Activated CD8-positive, alpha-beta T cell treated with anti-CD3 and anti-CD28 coated beads for 36 hours (primary cell): ENCODE results near the gene TTC4. TPM values are rescaled to one million over a fixed set of nuclear protein-coding genes. Genes with fewer than 3 reads are reported as not detected.

ENCODE experiments used
- ATAC-seq: fragments of 200-7000 bp; cut with Tn5 transposase; one replicate; pipeline ENCODE4 v1.10.0; 2021; ENCODE audit warnings: mild to moderate bottlenecking, moderate library complexity
- CTCF ChIA-PET: fragments of 350-600 bp; sonication (Branson Sonifier 250); formaldehyde crosslinking; loops from one replicate; lab custom pipeline; 2021; ENCODE audit warnings: antibody characterized with exemption; lab: Charles Lee
- POLR2A ChIA-PET: fragments of 350-600 bp; sonication (Branson Sonifier 250); formaldehyde crosslinking; loops from one replicate; lab custom pipeline; 2021; ENCODE audit warnings: antibody characterized with exemption; lab: Charles Lee
- DNase-seq: peaks from one replicate; pipeline ENCODE4 v3.0.0-alpha.2; 2020
- H3K27ac Mint-ChIP-seq: one replicate; pipeline ENCODE4 v1.8.0; 2021; ENCODE audit warnings: mild to moderate bottlenecking, mixed read lengths
- H3K27me3 Mint-ChIP-seq: one replicate; pipeline ENCODE4 v1.8.0; 2021; ENCODE audit warnings: mixed read lengths
- H3K36me3 Mint-ChIP-seq: one replicate; pipeline ENCODE4 v1.8.0; 2021; ENCODE audit warnings: low read depth, mixed read lengths
- H3K4me1 Mint-ChIP-seq: one replicate; pipeline ENCODE4 v1.8.0; 2021; ENCODE audit warnings: low read depth, mixed read lengths
- H3K4me3 Mint-ChIP-seq: one replicate; pipeline ENCODE4 v1.8.0; 2021; ENCODE audit warnings: mild to moderate bottlenecking, moderate library complexity, mixed read lengths
- H3K9me3 Mint-ChIP-seq: one replicate; pipeline ENCODE4 v1.8.0; 2021; ENCODE audit warnings: mixed read lengths
- intact Hi-C: fragments of 100-400 bp; cut with micrococcal nuclease; formaldehyde crosslinking; loops from one replicate; pipeline ENCODE4 v1.10.0; 2022
- total RNA-seq, 2 experiments: library from RNA; stranded (reverse); gene quantifications; one replicate each; pipeline ENCODE4 v1.2.3, GENCODE V29; 2021
- TF ChIP-seq, protein P1 (sequence below): fragments of 200-600 bp; IDR thresholded peaks from one replicate; pipeline ENCODE4 v1.8.0; 2022; ENCODE audit warnings: antibody characterized with exemption, mild to moderate bottlenecking

Gene TTC4
- total RNA-seq, 2 experiments from 2014 or later, result 26.7 to 28.2 TPM

GRCh38 chr1:54695221-54695620 lies 20.4 kb upstream of the TTC4 start:
- TF ChIP-seq, protein P1, sequence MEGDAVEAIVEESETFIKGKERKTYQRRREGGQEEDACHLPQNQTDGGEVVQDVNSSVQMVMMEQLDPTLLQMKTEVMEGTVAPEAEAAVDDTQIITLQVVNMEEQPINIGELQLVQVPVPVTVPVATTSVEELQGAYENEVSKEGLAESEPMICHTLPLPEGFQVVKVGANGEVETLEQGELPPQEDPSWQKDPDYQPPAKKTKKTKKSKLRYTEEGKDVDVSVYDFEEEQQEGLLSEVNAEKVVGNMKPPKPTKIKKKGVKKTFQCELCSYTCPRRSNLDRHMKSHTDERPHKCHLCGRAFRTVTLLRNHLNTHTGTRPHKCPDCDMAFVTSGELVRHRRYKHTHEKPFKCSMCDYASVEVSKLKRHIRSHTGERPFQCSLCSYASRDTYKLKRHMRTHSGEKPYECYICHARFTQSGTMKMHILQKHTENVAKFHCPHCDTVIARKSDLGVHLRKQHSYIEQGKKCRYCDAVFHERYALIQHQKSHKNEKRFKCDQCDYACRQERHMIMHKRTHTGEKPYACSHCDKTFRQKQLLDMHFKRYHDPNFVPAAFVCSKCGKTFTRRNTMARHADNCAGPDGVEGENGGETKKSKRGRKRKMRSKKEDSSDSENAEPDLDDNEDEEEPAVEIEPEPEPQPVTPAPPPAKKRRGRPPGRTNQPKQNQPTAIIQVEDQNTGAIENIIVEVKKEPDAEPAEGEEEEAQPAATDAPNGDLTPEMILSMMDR, result no peak
- POLR2A ChIA-PET, result no interaction called here
- Mint-ChIP-seq H3K27me3 (peaks cover 5% of the 10 kb centered on the region), H3K4me1 (peaks cover 3% of the 10 kb centered on the region), H3K9me3 (no peaks in the 10 kb centered on the region), H3K27ac (no peak overlapping the region), H3K36me3 (no peaks in the 10 kb centered on the region), H3K4me3 (no peak overlapping the region)
- CTCF ChIA-PET, result no interaction called here
- DNase-seq (no peak), ATAC-seq (no peak)
- intact Hi-C loops, result no loop called here

DNA sequence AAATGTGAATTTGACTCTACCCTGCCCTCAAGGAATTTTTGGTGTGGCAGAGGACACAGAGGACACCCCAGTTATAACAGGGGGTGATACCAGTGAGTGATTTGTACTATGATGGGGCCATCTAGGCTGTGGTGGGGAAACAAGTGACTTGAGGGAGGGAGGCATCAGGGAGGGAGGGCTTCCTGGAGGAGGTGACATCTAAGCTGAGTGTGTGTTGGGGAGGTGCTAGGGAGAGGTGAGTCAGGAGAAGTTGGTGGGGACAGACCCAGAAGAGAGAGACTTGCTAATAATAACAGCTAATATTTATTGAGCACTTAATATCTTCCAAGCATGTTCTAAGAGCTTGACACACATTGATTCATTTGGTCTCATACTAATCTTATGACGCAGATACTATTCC lies 19.9 kb upstream of the TTC4 start:
- intact Hi-C loops, result no loop called here
- Mint-ChIP-seq H3K36me3 (no peaks in the 10 kb centered on the region), H3K9me3 (no peaks in the 10 kb centered on the region), H3K4me1 (peaks cover 3% of the 10 kb centered on the region), H3K27me3 (peaks cover 5% of the 10 kb centered on the region), H3K4me3 (no peak overlapping the region), H3K27ac (no peak overlapping the region)
- no peak for ATAC-seq
- TF ChIP-seq, protein P1, result no peak
- ChIA-PET CTCF (no interaction called here), POLR2A (no interaction called here)
- no peak for DNase-seq

DNA sequence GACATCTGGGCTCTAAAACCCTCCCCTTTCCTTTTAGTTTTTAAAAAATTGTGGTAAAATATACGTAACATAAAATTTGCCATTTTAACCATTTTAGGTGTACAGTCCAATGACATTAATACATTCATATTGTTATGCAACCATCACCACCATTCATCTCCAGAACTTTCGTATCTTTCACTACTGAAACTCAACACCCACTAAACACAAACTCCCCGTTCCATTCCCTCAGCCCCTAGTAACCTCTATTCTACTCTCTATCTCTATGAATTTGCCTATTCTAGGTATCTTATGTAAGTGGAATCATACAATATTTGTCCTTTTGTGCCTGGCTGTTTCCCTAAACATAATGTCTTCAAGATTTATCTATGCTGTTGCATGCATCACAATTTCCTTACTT lies 19.4 kb upstream of the TTC4 start:
- Mint-ChIP-seq H3K36me3 (no peaks in the 10 kb centered on the region), H3K27ac (no peak overlapping the region), H3K4me1 (peaks cover 3% of the 10 kb centered on the region), H3K9me3 (no peaks in the 10 kb centered on the region), H3K27me3 (peaks cover 5% of the 10 kb centered on the region), H3K4me3 (no peak overlapping the region)
- CTCF ChIA-PET, result no interaction called here
- intact Hi-C loops, result no loop called here
- TF ChIP-seq, protein P1, result no peak
- DNase-seq (no peak), ATAC-seq (no peak)
- POLR2A ChIA-PET, result no interaction called here

DNA sequence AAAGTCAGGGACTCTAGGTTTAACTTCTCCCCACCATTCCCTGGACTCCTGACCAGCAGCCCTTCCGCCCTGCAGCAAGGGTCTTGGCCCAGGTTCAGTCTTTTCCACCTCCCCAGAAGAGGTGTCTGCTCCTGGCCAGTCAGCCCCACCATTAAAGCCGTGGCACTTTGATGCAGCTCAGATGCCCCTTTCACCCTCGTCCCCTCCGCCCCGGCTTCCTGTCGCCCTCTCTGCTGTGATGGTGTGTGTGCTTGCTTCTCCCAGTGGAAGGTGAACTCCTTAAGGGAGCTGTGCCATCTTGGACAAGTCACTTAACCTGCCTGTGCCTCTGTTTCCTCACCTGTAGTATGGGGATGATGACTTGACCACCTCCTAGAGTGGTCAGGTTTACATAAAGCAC lies 17.8 kb upstream of the TTC4 start:
- no peaks in the 10 kb centered on the region for H3K9me3 Mint-ChIP-seq
- intact Hi-C loops, result no loop called here
- H3K4me1 Mint-ChIP-seq, result peaks cover 3% of the 10 kb centered on the region
- H3K36me3 Mint-ChIP-seq, result no peaks in the 10 kb centered on the region
- TF ChIP-seq, protein P1, result no peak
- no peak overlapping the region for H3K27ac Mint-ChIP-seq
- POLR2A ChIA-PET, result no interaction called here
- peaks cover 5% of the 10 kb centered on the region for H3K27me3 Mint-ChIP-seq
- ATAC-seq (no peak), DNase-seq (no peak)
- H3K4me3 Mint-ChIP-seq, result no peak overlapping the region
- CTCF ChIA-PET, result no interaction called here

DNA sequence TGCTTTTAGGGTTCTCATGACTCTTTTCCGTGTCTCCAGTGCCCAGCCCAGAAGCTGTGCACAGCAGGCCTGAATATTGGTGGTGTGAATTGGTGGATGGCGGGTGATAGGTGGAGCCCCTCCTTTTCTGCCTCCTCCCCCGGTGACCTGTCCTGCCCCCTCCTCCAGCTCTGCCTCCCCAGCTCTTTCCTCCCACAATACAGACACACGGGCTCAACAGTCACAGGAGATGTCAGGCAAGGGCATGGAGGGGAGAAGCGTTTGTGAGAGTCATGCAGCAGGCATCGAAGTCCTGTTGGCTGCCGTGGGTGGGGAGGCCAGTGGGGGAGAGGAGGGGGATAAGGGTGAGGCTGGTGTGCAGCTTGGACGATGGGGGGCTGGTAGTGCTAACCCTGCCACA lies 17.3 kb upstream of the TTC4 start:
- intact Hi-C loops, result no loop called here
- CTCF ChIA-PET, result no interaction called here
- peaks cover 3% of the 10 kb centered on the region for H3K4me1 Mint-ChIP-seq
- peaks cover 5% of the 10 kb centered on the region for H3K27me3 Mint-ChIP-seq
- DNase-seq, result no peak
- H3K9me3 Mint-ChIP-seq, result no peaks in the 10 kb centered on the region
- no peak overlapping the region for H3K27ac Mint-ChIP-seq
- H3K4me3 Mint-ChIP-seq, result no peak overlapping the region
- no peak for ATAC-seq
- TF ChIP-seq, protein P1, result no peak
- no peaks in the 10 kb centered on the region for H3K36me3 Mint-ChIP-seq
- POLR2A ChIA-PET, result no interaction called here
